Esophagus muscularis mucosa (tissue), 4 donors: Measurements from ENCODE around the gene GREM1. TPM values are rescaled to one million over a fixed set of nuclear protein-coding genes. Genes with fewer than 3 reads are reported as not detected.

Experiments used
- DNase-seq: peaks from one replicate; pipeline ENCODE4 v3.0.0-alpha.2; 2017; ENCODE audit errors: extremely low spot score
- H3K27ac ChIP-seq, 4 donors: fragments of 200-600 bp; sonication (generic); replicated peaks in 1 of 4; 1 replicate in 3 of 4; 2 replicates in 1 of 4; pipeline ENCODE4 v1.5.1; 2016 to 2019; ENCODE audit warnings: mild to moderate bottlenecking in 1 of 4
- H3K27me3 ChIP-seq, 4 donors: fragments of 200-600 bp; sonication (generic); one replicate each; pipeline versions ENCODE4 v1.5.1 to v1.6.0; 2016 to 2019
- H3K36me3 ChIP-seq, 4 donors: fragments of 200-600 bp; sonication (generic); one replicate each; pipeline ENCODE4 v1.5.1; 2016 to 2019
- H3K4me1 ChIP-seq, 4 donors: fragments of 200-600 bp; sonication (generic); one replicate each; pipeline ENCODE4 v1.5.1; 2016 to 2019
- H3K4me3 ChIP-seq, 4 donors: fragments of 200-600 bp; sonication (generic); 1 replicate in 2 of 4; 2 replicates in 2 of 4; pipeline ENCODE4 v1.5.1; 2016 to 2019; ENCODE audit warnings: mild to moderate bottlenecking in 4 of 4, moderate library complexity in 1 of 4
- H3K9me3 ChIP-seq, 4 donors: fragments of 200-600 bp; sonication (generic); 1 replicate in 3 of 4; 2 replicates in 1 of 4; pipeline ENCODE4 v1.5.1; 2016 to 2019
- EP300 ChIP-seq: sonication (generic); formaldehyde crosslinking; IDR thresholded peaks from one replicate; pipeline ENCODE4 v1.6.1; 2017; ENCODE audit warnings: antibody characterized with exemption
- POLR2A ChIP-seq: fragments of 450-650 bp; IDR thresholded peaks from one replicate; pipeline ENCODE4 v1.6.1; 2017; ENCODE audit warnings: antibody characterized with exemption, moderate library complexity, mild to moderate bottlenecking, low read depth
- POLR2AphosphoS5 ChIP-seq, 2 donors: sonication (generic); formaldehyde crosslinking; IDR thresholded peaks; one replicate each; pipeline ENCODE4 v1.6.1; 2017; ENCODE audit warnings: antibody characterized with exemption in 2 of 2
- WGBS: methylation state at CpG from one replicate; pipeline ENCODE4 v1.1.5; 2018; 5-methylcytosine and 5-hydroxymethylcytosine counted together
- intact Hi-C: fragments of 100-400 bp; cut with DNase I; formaldehyde crosslinking; loops from one replicate; pipeline ENCODE4 v1.15.1; 2023
- total RNA-seq, 4 donors: library from RNA; depleted of rRNA; stranded (reverse); fragments of >200 nt; gene quantifications; one replicate each; pipeline versions ENCODE4 v1.1.0 to v1.2.1, GENCODE V29; 2016
- TF ChIP-seq, protein P1 (sequence below), 3 experiments: fragments of 200-600 bp in 2 of 3; fragments of 450-650 bp in 1 of 3; sonication (generic) in 2 of 3; IDR thresholded peaks; one replicate each; pipeline ENCODE4 v1.5.1; 2017 to 2019; ENCODE audit warnings: antibody characterized with exemption in 3 of 3, mild to moderate bottlenecking in 2 of 3, moderate library complexity in 1 of 3

The GREM1 gene
- total RNA-seq, 4 donors from 2014 or later, result 8.6 to 46.1 (median 37.0) TPM

DNA sequence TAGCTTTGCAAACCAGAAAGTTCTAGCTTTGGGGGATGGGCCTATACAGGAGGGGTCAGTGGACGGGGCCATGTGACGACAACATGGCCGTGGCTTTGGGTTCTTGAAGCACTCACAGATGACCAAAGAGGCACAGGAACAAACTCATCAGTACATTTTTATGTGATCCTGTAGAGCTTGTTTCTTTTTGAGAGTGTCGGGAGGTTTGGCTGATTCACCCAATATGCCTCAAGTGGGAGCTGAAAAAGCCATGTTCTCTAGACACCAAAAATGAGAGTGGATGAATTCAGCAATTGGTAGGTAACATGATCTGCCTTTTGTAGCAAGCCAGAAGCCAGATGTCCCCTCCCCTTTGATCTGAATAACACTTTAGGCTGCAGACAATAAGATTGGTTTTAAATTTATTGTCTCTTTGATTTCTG is 30.1 kb downstream of the GREM1 start:
- Histone ChIP-seq H3K27me3 (no peaks in the 10 kb centered on the region), H3K36me3 (no peaks in the 10 kb centered on the region), H3K4me1 (no peaks in the 10 kb centered on the region), H3K27ac (no peak overlapping the region), H3K4me3 (no peak overlapping the region), H3K9me3 (no peaks in the 10 kb centered on the region)
- DNase-seq, result no peak
- intact Hi-C loops, result no loop called here
- WGBS, result 96% methylated on average over 4 of the region's 4 CpGs
- no peak for TF ChIP-seq EP300
- no peak for TF ChIP-seq POLR2AphosphoS5 (IDR thresholded peaks at IDR 0.05)
- TF ChIP-seq, protein P1, sequence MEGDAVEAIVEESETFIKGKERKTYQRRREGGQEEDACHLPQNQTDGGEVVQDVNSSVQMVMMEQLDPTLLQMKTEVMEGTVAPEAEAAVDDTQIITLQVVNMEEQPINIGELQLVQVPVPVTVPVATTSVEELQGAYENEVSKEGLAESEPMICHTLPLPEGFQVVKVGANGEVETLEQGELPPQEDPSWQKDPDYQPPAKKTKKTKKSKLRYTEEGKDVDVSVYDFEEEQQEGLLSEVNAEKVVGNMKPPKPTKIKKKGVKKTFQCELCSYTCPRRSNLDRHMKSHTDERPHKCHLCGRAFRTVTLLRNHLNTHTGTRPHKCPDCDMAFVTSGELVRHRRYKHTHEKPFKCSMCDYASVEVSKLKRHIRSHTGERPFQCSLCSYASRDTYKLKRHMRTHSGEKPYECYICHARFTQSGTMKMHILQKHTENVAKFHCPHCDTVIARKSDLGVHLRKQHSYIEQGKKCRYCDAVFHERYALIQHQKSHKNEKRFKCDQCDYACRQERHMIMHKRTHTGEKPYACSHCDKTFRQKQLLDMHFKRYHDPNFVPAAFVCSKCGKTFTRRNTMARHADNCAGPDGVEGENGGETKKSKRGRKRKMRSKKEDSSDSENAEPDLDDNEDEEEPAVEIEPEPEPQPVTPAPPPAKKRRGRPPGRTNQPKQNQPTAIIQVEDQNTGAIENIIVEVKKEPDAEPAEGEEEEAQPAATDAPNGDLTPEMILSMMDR (IDR thresholded peaks at IDR 0.05), result no peak
- TF ChIP-seq POLR2A, result no peak

DNA sequence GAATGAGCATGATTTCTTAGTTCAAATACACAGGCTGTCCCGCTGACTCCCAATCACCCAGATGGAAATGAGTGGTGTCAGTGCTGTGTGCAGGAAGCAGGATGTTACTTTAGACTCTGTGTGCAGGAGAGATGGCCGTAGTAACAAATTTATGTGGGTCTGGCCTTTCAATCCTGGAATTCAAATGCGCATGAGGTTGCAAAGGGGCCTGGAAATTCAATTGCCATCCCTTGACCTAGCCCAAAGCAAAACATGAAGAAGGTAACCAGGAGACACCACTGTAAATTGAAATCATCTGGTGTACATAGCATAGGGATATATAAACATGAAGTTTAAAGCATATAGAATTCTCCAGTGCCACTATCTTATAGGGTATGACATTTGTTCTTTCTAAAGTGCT is 33.2 kb downstream of the GREM1 start:
- H3K9me3 ChIP-seq, result no peaks in the 10 kb centered on the region
- DNase-seq, result no peak
- H3K27ac ChIP-seq, result no peak overlapping the region
- H3K4me3 ChIP-seq, result no peak overlapping the region
- H3K36me3 ChIP-seq, result no peaks in the 10 kb centered on the region
- H3K4me1 ChIP-seq, result no peaks in the 10 kb centered on the region
- TF ChIP-seq POLR2A (no peak), POLR2AphosphoS5 (IDR thresholded peaks at IDR 0.05) (no peak), EP300 (no peak)
- TF ChIP-seq, protein P1 (IDR thresholded peaks at IDR 0.05), result no peak
- no peaks in the 10 kb centered on the region for H3K27me3 ChIP-seq
- intact Hi-C loops, result no loop called here
- WGBS, result 78% methylated on average over 3 of the region's 3 CpGs

DNA sequence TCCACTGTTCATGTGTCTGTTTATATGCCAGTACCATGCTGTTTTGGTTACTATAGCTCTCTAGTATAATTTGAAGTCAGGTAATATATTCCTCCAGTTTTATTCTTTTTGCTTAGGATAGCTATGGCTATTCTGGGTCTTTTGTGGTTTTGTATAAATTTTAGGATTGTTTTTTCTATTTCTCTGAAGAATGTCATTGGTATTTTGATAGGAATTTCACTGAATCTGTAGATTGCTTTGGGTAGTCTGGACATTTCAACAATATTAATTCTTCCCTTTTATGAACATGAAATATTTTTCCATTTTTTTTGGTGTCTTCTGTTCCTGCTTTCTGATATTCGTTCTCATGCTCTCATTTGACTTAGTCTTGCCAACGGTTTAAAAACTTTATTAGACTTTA is 39.6 kb downstream of the GREM1 start:
- DNase-seq, result no peak

DNA sequence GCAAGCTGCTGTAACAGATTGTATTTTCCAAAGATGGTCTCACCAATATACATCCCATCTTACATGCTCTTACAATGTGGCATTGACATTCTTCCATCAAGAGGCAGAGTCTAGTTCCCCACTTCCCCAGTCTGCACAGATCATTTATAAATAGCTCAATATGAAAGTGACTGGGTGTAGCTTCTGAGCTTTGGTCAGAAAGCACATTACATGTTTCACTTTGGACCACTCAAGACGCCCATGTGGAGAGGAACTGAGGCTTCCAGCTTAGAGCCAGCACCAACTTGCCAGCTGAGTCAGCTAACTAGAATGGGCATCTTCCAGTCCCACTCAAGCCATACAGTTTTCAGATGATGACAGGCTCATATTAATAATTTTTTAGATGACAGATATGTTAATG is 45.5 kb downstream of the GREM1 start:
- intact Hi-C loops, result no loop called here
- DNase-seq, result no peak
- Histone ChIP-seq H3K9me3 (no peaks in the 10 kb centered on the region), H3K27ac (no peak overlapping the region), H3K4me3 (no peak overlapping the region), H3K36me3 (no peaks in the 10 kb centered on the region), H3K4me1 (no peaks in the 10 kb centered on the region), H3K27me3 (no peaks in the 10 kb centered on the region)
- 100% methylated on average over 1 of the region's 1 CpG for WGBS
- TF ChIP-seq, protein P1 (IDR thresholded peaks at IDR 0.05), result no peak
- TF ChIP-seq POLR2AphosphoS5 (IDR thresholded peaks at IDR 0.05) (no peak), EP300 (no peak), POLR2A (no peak)

More for the DNA sequence above, 39.6 kb downstream of the GREM1 start:
- TF ChIP-seq, protein P1 (IDR thresholded peaks at IDR 0.05), result no peak
- no peak for TF ChIP-seq POLR2AphosphoS5 (IDR thresholded peaks at IDR 0.05)
- no peak for TF ChIP-seq POLR2A
- no peak for TF ChIP-seq EP300
- no peaks in the 10 kb centered on the region for H3K36me3 ChIP-seq
- H3K27me3 ChIP-seq, result no peaks in the 10 kb centered on the region
- H3K9me3 ChIP-seq, result no peaks in the 10 kb centered on the region
- H3K4me3 ChIP-seq, result no peak overlapping the region
- H3K4me1 ChIP-seq, result no peaks in the 10 kb centered on the region
- 88% methylated on average over 2 of the region's 2 CpGs for WGBS
- no peak overlapping the region for H3K27ac ChIP-seq
- intact Hi-C loops, result no loop called here

DNA sequence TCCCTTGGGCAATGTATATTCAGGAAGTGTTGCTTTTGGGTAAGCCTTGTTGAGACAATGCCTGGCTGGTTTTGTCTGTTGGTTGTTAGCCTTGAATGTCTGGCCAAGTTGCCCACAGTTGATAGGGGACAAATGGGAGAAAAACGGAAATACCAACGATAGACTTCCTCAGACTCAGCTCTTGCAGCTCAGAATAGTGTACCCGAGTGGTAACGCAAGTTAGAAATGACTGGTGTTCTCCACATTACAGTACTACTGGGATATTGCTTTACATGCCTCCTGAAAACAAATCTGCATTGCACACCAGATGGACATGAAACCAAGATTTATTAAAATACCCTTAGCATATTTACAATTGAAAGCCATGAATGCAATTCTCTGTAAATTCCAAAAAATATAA is 47.4 kb downstream of the GREM1 start:
- Histone ChIP-seq H3K27ac (no peak overlapping the region), H3K27me3 (no peaks in the 10 kb centered on the region), H3K4me1 (no peaks in the 10 kb centered on the region), H3K4me3 (no peak overlapping the region), H3K36me3 (no peaks in the 10 kb centered on the region), H3K9me3 (no peaks in the 10 kb centered on the region)
- intact Hi-C loops, result no loop called here
- no peak for TF ChIP-seq POLR2AphosphoS5 (IDR thresholded peaks at IDR 0.05)
- TF ChIP-seq, protein P1 (IDR thresholded peaks at IDR 0.05), result no peak
- no peak for TF ChIP-seq POLR2A
- no peak for TF ChIP-seq EP300
- WGBS, result 63% methylated on average over 4 of the region's 4 CpGs
- no peak for DNase-seq
